Measurements from ENCODE around the gene HOXC9. TPM values are rescaled to one million over a fixed set of nuclear protein-coding genes. Genes with fewer than 3 reads are reported as not detected.

Gene HOXC9
- total and polyA plus RNA-seq, 2 of the 4 experiments (the other 2 are of a cell fraction), result 0.26 TPM; not detected in 1

GRCh38 chr12:53953831-53954693 is 45.9 kb upstream of the HOXC9 start (continued):
- TF ChIP-seq ELK1 (IDR thresholded peaks at IDR 0.05; ENCODE audit: borderline replicate concordance, low read depth, low read length) (no peak), BHLHE40 (IDR thresholded peaks at IDR 0.05; ENCODE audit: low read depth, low read length) (no peak), RAD21 (IDR thresholded peaks at IDR 0.05; ENCODE audit: low read length) (no peak), RFX5 (IDR thresholded peaks at IDR 0.05; ENCODE audit: low read depth, low read length) (no peak), MXI1 (IDR thresholded peaks at IDR 0.05; ENCODE audit: borderline replicate concordance, low read depth, low read length) (no peak)
